ENCODE measurements around the gene TMEM61.

TMEM61 gene

DNA sequence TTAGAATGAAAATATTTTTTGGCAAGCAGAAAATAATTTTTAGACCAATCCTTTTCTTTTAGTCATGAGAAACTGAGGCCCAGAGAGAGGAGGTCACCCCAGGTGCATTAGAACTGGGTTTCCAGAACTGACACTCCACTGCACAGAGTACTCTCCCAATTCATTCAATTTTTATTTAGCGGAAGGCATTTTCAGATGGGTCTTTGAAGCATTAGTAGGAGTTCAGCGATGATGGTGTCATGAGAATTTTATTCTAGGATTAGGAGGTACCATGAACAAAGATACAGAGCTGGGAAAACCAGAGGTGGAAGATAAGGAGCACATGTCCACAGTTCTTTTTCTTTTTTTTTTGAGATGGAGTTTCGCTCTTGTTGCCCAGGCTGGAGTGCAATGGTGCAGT, 61.2 kb downstream of the TMEM61 start:
- Mint-ChIP-seq H3K4me1 (ENCODE audit: low read depth) (no peaks in the 10 kb centered on the region), H3K36me3 (no peaks in the 10 kb centered on the region), H3K27ac (no peak overlapping the region), H3K9me3 (ENCODE audit: low read depth) (no peaks in the 10 kb centered on the region), H3K4me3 (no peak overlapping the region), H3K27me3 (peaks cover 22% of the 10 kb centered on the region)

Data from activated naive CD8-positive, alpha-beta T cell (primary cell).